K562 (cell line): ENCODE measurements around the gene LCN15. TPM values are rescaled to one million over a fixed set of nuclear protein-coding genes. Genes with fewer than 3 reads are reported as not detected.
A peak's percentile ranks its signal among the peaks of the same experiment; 100 is the strongest.

Experiments used
- CEBPZ ChIP-seq: fragments of 150-350 bp; IDR thresholded peaks from 2 replicates; pipeline ENCODE4 v1.6.1; 2014; ENCODE audit warnings: low read depth, mild to moderate bottlenecking, low read length, borderline replicate concordance
- CHAMP1 ChIP-seq: fragments of 450-650 bp; IDR thresholded peaks from 2 replicates; pipeline ENCODE4 v1.6.1; 2016; ENCODE audit warnings: mild to moderate bottlenecking
- CREB3L1 ChIP-seq: fragments of 450-650 bp; IDR thresholded peaks from 2 replicates; pipeline ENCODE4 v1.6.1; 2014; ENCODE audit warnings: low read depth, mild to moderate bottlenecking, moderate library complexity, borderline replicate concordance
- GABPB2 ChIP-seq: fragments of 250-450 bp; sonication (Bioruptor Pico); conservative IDR thresholded peaks from 2 replicates; pipeline ENCODE4 v1.5.1; 2021; ENCODE audit warnings: mild to moderate bottlenecking
- JUND ChIP-seq, 2 experiments: IDR thresholded peaks; 2 replicates in 1 of 2; 3 replicates in 1 of 2; pipeline ENCODE4 v1.6.1; 2011; ENCODE audit warnings: borderline replicate concordance in 2 of 2, low read depth in 2 of 2, low read length in 2 of 2, improper control_type of control experiment in 1 of 2, missing biosample characterization in 1 of 2, missing genetic modification characterization in 1 of 2, missing genetic modification reagents in 1 of 2
- SRF ChIP-seq, 2 experiments: fragments of 250-450, 450-650 bp in 1 of 2; sonication (Bioruptor Pico) in 1 of 2; sonication (generic) in 1 of 2; formaldehyde crosslinking; IDR thresholded peaks; 2 replicates each; pipeline versions ENCODE4 v1.5.0 to v1.5.1; 2020 to 2022; ENCODE audit warnings: mild to moderate bottlenecking in 1 of 2, missing genetic modification reagents in 1 of 2
- SRSF7 ChIP-seq: fragments of 200-400 bp; formaldehyde crosslinking; optimal IDR thresholded peaks from 2 replicates; pipeline ENCODE3; 2017; ENCODE audit warnings: mild to moderate bottlenecking, low read depth, low read length
- ZBTB43 ChIP-seq: sonication (generic); formaldehyde crosslinking; IDR thresholded peaks from 2 replicates; pipeline ENCODE4 v1.8.0; 2023; ENCODE audit warnings: mild to moderate bottlenecking, missing genetic modification reagents
- ZNF134 ChIP-seq: fragments of 250-450 bp; sonication (Bioruptor Pico); conservative IDR thresholded peaks from 2 replicates; pipeline ENCODE4 v1.4.0; 2020
- ZNF212 ChIP-seq: fragments of 450-650 bp; formaldehyde crosslinking; IDR thresholded peaks from 2 replicates; pipeline ENCODE4 v1.4.0; 2020; ENCODE audit warnings: mild to moderate bottlenecking
- polyA plus RNA-seq, 8 experiments: library from polyadenylated mRNA; depleted of rRNA in 4 of 8; stranded (reverse) in 5 of 8; unstranded in 3 of 8; fragments of >200 nt; fragmentation: Nextera tagmentation in 2 of 8; fragmentation: Illumina TruSeq in 1 of 8; extraction: Ambion mirVana in 2 of 8; extraction: Trizol in 1 of 8; gene quantifications; 2 replicates each; pipeline versions ENCODE4 v1.2.1 to v1.2.3, GENCODE V29; 2011 to 2014; ENCODE audit warnings: inconsistent platforms in 1 of 8, missing spikeins in 1 of 8
- total RNA-seq, 7 experiments: library from RNA; depleted of rRNA in 6 of 7; stranded (reverse); fragments of >200 nt in 6 of 7; fragmentation: Illumina TruSeq in 2 of 7; extraction: Trizol in 2 of 7; gene quantifications; 2 replicates each; pipeline versions ENCODE4 v1.2.1 to v1.2.3, GENCODE V29; 2011 to 2021; ENCODE audit warnings: low replicate concordance in 1 of 7
- TF ChIP-seq, protein P1 (sequence below), 2 experiments: fragments of 450-650 bp in 1 of 2; sonication (generic) in 1 of 2; formaldehyde crosslinking in 1 of 2; IDR thresholded peaks in 1 of 2; conservative IDR thresholded peaks in 1 of 2; 2 replicates each; pipeline versions ENCODE4 v1.6.1 to v1.8.1; 2016 to 2023; ENCODE audit warnings: mild to moderate bottlenecking in 2 of 2, moderate library complexity in 2 of 2, inconsistent platforms in 1 of 2, missing genetic modification reagents in 1 of 2
- TF ChIP-seq, protein P2 (sequence below), 2 experiments: fragments of 200-800 bp in 1 of 2; sonication (Bioruptor generic) in 1 of 2; sonication (generic) in 1 of 2; formaldehyde crosslinking in 1 of 2; IDR thresholded peaks in 1 of 2; conservative IDR thresholded peaks in 1 of 2; 2 replicates each; pipeline versions ENCODE4 v1.5.0 to v1.6.1; 2016 to 2020; ENCODE audit warnings: missing compliant biosample characterization in 1 of 2, missing genetic modification characterization in 1 of 2, missing genetic modification reagents in 1 of 2

Gene LCN15
- total and polyA plus RNA-seq, 9 of the 15 experiments (the other 6 are each of a cell fraction or from before 2014, with no cell fraction given) = 0.66 TPM; not detected in 8

DNA sequence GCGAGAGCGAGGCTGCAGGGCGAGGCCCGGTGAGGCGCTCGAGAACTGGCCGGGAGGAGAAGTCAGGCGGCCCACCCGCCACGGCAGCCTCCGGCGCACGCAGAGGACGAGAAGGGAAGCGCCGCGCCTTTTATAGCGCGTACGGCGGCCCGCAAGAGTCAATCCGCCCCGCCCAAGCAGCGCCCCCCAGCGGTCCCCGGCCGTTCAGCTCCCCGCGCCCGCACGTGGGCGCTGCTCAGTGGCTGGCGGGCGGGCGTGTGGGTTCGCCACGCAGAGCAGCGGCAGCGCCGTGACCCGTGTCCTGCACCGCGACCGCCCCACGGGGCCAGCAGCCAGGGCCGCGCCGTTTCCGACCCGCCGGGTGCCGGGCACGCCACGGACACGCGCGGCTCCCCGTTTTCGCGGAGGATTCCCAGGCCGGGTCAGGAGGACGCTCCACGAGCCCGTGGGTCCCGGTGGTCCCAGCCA lies 36.2 kb downstream of the LCN15 start (continued):
- TF ChIP-seq CEBPZ (no peak), CHAMP1 (no peak), GABPB2 (no peak), JUND (IDR thresholded peaks at IDR 0.05; ENCODE audit: borderline replicate concordance, low read depth, low read length) (peak; percentile 77), JUND (tag; IDR thresholded peaks at IDR 0.05; ENCODE audit: borderline replicate concordance, low read depth, low read length) (peak; percentile 49; the same call in 1 of the 3 replicates), ZBTB43 (CRISPR knock-in tag) (peak; percentile 74; the same call in 1 of the 2 replicates), SRF (CRISPR knock-in tag; IDR thresholded peaks at IDR 0.05) (peak in 1 of 2 experiments; percentile 86; a peak in 3 of 4 replicates), SRSF7 (no peak), ZNF134 (CRISPR knock-in tag) (no peak), CREB3L1 (peak; percentile 75), ZNF212 (0 out of 2 replicates have a peak, but pooled peaks have one; percentile 9)
- TF ChIP-seq, protein P1, sequence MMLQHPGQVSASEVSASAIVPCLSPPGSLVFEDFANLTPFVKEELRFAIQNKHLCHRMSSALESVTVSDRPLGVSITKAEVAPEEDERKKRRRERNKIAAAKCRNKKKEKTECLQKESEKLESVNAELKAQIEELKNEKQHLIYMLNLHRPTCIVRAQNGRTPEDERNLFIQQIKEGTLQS (IDR thresholded peaks at IDR 0.05) = no peak
- TF ChIP-seq, protein P1 (CRISPR knock-in tag; conservative IDR thresholded peaks at IDR 0.05) = peak; percentile 78
- TF ChIP-seq, protein P2, sequence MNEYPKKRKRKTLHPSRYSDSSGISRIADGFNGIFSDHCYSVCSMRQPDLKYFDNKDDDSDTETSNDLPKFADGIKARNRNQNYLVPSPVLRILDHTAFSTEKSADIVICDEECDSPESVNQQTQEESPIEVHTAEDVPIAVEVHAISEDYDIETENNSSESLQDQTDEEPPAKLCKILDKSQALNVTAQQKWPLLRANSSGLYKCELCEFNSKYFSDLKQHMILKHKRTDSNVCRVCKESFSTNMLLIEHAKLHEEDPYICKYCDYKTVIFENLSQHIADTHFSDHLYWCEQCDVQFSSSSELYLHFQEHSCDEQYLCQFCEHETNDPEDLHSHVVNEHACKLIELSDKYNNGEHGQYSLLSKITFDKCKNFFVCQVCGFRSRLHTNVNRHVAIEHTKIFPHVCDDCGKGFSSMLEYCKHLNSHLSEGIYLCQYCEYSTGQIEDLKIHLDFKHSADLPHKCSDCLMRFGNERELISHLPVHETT (CRISPR knock-in tag; conservative IDR thresholded peaks at IDR 0.05 in 1 of 2, IDR thresholded peaks at IDR 0.05 in 1 of 2) = peak in 1 of 2 experiments; percentile 73; a peak in 2 of 4 replicates
